ENCODE measurements around the gene DPP6. TPM values are rescaled to one million over a fixed set of nuclear protein-coding genes. Genes with fewer than 3 reads are reported as not detected.

The DPP6 gene
- total RNA-seq, 1 experiment from 2014 or later, result not detected

DNA sequence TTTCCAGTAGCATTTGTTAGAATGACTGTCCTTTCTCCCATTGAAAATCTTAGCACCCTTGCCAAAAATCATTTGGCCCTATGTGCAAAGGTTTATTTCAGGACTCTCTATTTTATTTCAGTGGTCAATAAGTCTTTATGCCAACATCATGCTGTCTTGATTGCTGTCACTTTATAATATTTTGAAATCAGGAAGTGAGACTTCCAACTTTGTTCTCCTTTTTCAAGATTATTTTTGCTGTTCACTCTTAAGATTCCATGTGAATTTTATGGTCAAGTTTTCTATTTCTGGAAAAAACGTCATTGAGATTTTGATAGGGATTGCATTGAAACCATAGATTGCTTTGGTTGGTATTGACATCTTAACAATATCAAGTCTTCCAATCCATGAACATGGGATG, 885.6 kb downstream of the DPP6 start:
- POLR2A ChIA-PET, result no interaction called here
- Mint-ChIP-seq H3K27ac (ENCODE audit: unreplicated experiment) (no peak overlapping the region), H3K9me3 (ENCODE audit: unreplicated experiment) (peaks cover 59% of the 10 kb centered on the region), H3K27me3 (ENCODE audit: insufficient read depth, unreplicated experiment) (no peaks in the 10 kb centered on the region), H3K4me3 (ENCODE audit: unreplicated experiment) (no peak overlapping the region), H3K4me1 (ENCODE audit: low read depth, unreplicated experiment) (no peaks in the 10 kb centered on the region), H3K36me3 (ENCODE audit: insufficient read depth, unreplicated experiment) (peaks cover 16% of the 10 kb centered on the region)
- H3K36me3 ChIP-seq (ENCODE audit: control insufficient read depth, insufficient read depth, low read length), result no peaks in the 10 kb centered on the region
- BruUV-seq (replicated peaks), result no TSS peak
- TF ChIP-seq, protein P1, sequence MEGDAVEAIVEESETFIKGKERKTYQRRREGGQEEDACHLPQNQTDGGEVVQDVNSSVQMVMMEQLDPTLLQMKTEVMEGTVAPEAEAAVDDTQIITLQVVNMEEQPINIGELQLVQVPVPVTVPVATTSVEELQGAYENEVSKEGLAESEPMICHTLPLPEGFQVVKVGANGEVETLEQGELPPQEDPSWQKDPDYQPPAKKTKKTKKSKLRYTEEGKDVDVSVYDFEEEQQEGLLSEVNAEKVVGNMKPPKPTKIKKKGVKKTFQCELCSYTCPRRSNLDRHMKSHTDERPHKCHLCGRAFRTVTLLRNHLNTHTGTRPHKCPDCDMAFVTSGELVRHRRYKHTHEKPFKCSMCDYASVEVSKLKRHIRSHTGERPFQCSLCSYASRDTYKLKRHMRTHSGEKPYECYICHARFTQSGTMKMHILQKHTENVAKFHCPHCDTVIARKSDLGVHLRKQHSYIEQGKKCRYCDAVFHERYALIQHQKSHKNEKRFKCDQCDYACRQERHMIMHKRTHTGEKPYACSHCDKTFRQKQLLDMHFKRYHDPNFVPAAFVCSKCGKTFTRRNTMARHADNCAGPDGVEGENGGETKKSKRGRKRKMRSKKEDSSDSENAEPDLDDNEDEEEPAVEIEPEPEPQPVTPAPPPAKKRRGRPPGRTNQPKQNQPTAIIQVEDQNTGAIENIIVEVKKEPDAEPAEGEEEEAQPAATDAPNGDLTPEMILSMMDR (IDR thresholded peaks at IDR 0.05; ENCODE audit: insufficient read depth in 1 of 2, low read depth in 1 of 2, low read length in 1 of 2, severe bottlenecking in 1 of 2, unreplicated experiment in 1 of 2), result no peak
- CTCF ChIA-PET, result no interaction called here
- H3K27me3 ChIP-seq (replicated peaks; ENCODE audit: control insufficient read depth, insufficient read depth, low read length), result no peaks in the 10 kb centered on the region
- intact Hi-C loops (cut with micrococcal nuclease; ENCODE audit: unreplicated experiment), result no loop called here
- no peak for DNase-seq
- H3K4me3 ChIP-seq (ENCODE audit: low read depth, low read length), result no peak overlapping the region
- H3K4me1 ChIP-seq, result no peaks in the 10 kb centered on the region
- H3K9me3 ChIP-seq, result peaks cover 44% of the 10 kb centered on the region

DNA sequence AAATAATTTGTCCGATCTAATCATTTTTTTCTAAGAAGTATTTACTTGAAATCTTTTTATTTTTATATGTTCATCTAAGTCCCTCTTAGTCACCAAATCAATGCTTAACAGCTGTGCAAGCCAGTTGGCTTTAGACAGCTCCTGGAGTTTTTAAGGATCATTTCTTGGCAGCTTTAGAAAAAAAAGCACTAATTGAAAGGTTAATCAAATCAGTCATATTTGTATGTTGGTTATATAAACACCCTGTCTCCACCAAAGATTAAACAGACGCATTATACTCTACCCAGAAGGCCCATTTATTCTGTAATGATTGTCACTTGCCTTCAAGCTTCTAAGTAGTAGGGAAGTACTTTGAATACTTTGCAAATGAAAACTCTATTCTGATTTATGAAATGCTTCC, 890.5 kb downstream of the DPP6 start:
- Mint-ChIP-seq H3K4me1 (ENCODE audit: low read depth, unreplicated experiment) (no peaks in the 10 kb centered on the region), H3K27ac (ENCODE audit: unreplicated experiment) (no peak overlapping the region), H3K27me3 (ENCODE audit: insufficient read depth, unreplicated experiment) (no peaks in the 10 kb centered on the region), H3K36me3 (ENCODE audit: insufficient read depth, unreplicated experiment) (peaks cover 59% of the 10 kb centered on the region), H3K4me3 (ENCODE audit: unreplicated experiment) (no peak overlapping the region), H3K9me3 (ENCODE audit: unreplicated experiment) (peaks cover 23% of the 10 kb centered on the region)
- ChIA-PET CTCF (no interaction called here), POLR2A (no interaction called here)
- H3K9me3 ChIP-seq, result peaks cover 16% of the 10 kb centered on the region
- no TSS peak for BruUV-seq (replicated peaks)
- DNase-seq, result no peak
- no peaks in the 10 kb centered on the region for H3K27me3 ChIP-seq (replicated peaks; ENCODE audit: control insufficient read depth, insufficient read depth, low read length)
- H3K4me3 ChIP-seq (ENCODE audit: low read depth, low read length), result no peak overlapping the region
- H3K36me3 ChIP-seq (ENCODE audit: control insufficient read depth, insufficient read depth, low read length), result peaks cover 4% of the 10 kb centered on the region
- TF ChIP-seq, protein P1 (IDR thresholded peaks at IDR 0.05; ENCODE audit: insufficient read depth in 1 of 2, low read depth in 1 of 2, low read length in 1 of 2, severe bottlenecking in 1 of 2, unreplicated experiment in 1 of 2), result no peak
- no peaks in the 10 kb centered on the region for H3K4me1 ChIP-seq
- intact Hi-C loops (cut with micrococcal nuclease; ENCODE audit: unreplicated experiment), result no loop called here

Measured in Caco-2 (cell line).